Transverse colon (tissue), 3 donors: Measurements from ENCODE around the gene PRCP.

Experiments used
- POLR2A ChIP-seq: fragments of 450-650 bp; IDR thresholded peaks from one replicate; pipeline ENCODE4 v1.6.1; 2016; ENCODE audit warnings: antibody characterized with exemption, mild to moderate bottlenecking, moderate library complexity
- TF ChIP-seq, protein P1 (sequence below), 5 experiments: fragments of 200-600 bp in 3 of 5; fragments of 450-650 bp in 2 of 5; sonication (generic) in 3 of 5; IDR thresholded peaks; 1 replicate in 2 of 5; 2 replicates in 3 of 5; pipeline ENCODE4 v1.5.1; 2016 to 2017; ENCODE audit warnings: antibody characterized with exemption in 5 of 5, inconsistent platforms in 3 of 5, mild to moderate bottlenecking in 2 of 5, moderate library complexity in 1 of 5

DNA sequence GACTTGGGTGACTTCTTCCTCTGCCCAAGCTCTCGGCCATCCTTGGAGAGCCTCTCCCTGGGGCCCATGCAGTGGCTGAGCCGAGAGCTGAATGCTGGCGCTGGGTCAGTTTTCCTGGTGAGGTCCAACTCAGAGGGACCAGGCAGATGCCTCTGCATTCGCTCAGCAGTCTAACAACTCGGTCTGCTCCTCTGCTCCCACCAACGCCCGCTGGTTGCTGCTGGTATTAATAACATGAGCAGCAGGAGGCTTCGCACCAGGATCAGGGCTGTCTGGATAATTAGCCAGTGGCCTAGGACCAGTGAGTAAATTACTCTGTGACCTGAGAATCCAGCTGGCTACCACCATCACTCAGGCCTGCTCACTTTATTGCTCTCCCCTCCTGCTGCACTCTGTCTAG, 88.9 kb downstream of the PRCP start:
- TF ChIP-seq POLR2A = no peak
- TF ChIP-seq, protein P1, sequence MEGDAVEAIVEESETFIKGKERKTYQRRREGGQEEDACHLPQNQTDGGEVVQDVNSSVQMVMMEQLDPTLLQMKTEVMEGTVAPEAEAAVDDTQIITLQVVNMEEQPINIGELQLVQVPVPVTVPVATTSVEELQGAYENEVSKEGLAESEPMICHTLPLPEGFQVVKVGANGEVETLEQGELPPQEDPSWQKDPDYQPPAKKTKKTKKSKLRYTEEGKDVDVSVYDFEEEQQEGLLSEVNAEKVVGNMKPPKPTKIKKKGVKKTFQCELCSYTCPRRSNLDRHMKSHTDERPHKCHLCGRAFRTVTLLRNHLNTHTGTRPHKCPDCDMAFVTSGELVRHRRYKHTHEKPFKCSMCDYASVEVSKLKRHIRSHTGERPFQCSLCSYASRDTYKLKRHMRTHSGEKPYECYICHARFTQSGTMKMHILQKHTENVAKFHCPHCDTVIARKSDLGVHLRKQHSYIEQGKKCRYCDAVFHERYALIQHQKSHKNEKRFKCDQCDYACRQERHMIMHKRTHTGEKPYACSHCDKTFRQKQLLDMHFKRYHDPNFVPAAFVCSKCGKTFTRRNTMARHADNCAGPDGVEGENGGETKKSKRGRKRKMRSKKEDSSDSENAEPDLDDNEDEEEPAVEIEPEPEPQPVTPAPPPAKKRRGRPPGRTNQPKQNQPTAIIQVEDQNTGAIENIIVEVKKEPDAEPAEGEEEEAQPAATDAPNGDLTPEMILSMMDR (IDR thresholded peaks at IDR 0.05) = no peak
